Caco-2 (cell line): ENCODE results near the gene CDX2. TPM values are rescaled to one million over a fixed set of nuclear protein-coding genes. Genes with fewer than 3 reads are reported as not detected.
"Not testable (repeated sequence)": the region's sequence is repeated elsewhere in the genome, so short reads cannot be mapped to it uniquely, and the experiment has no call there.

Experiments
- BruUV-seq: library from RNA; stranded (reverse); fragments of 400-500 nt; replicated peaks from 2 replicates; lab custom pipeline; 2021; lab: Mats Ljungman, UMichigan
- CTCF ChIA-PET: fragments of 300-600 bp; sonication (Branson Sonifier 250); formaldehyde crosslinking; loops from one replicate; lab custom pipeline; 2022; ENCODE audit warnings: antibody characterized with exemption; lab: Charles Lee
- POLR2A ChIA-PET: fragments of 300-600 bp; sonication (Branson Sonifier 250); formaldehyde crosslinking; loops from one replicate; lab custom pipeline; 2022; ENCODE audit warnings: antibody characterized with exemption; lab: Charles Lee
- DNase-seq, 2 experiments: peaks; one replicate each; pipeline versions ENCODE4 v3.0.0 to v3.0.0-alpha.2; 2020 to 2022
- H3K27me3 ChIP-seq: replicated peaks from 2 replicates; pipeline ENCODE4 v1.6.0; 2011; ENCODE audit warnings: low read length; ENCODE audit not compliant: control insufficient read depth, insufficient read depth
- H3K36me3 ChIP-seq: 2 replicates; pipeline ENCODE4 v1.5.1; 2011; ENCODE audit warnings: low read length; ENCODE audit not compliant: control insufficient read depth, insufficient read depth
- H3K4me1 ChIP-seq: fragments of 250-450 bp; sonication (Bioruptor Pico); 2 replicates; pipeline ENCODE4 v1.5.1; 2020; ENCODE audit warnings: mild to moderate bottlenecking
- H3K4me3 ChIP-seq: 2 replicates; pipeline ENCODE4 v1.5.1; 2011; ENCODE audit warnings: low read depth, mild to moderate bottlenecking, control low read depth, low read length
- H3K9me3 ChIP-seq: fragments of 250-450 bp; sonication (Bioruptor Pico); 2 replicates; pipeline ENCODE4 v1.5.1; 2020; ENCODE audit warnings: mild to moderate bottlenecking, moderate library complexity
- H3K27ac Mint-ChIP-seq: one replicate; pipeline ENCODE4 v1.8.0; 2022; ENCODE audit warnings: mixed read lengths; ENCODE audit not compliant: unreplicated experiment
- H3K27me3 Mint-ChIP-seq: one replicate; pipeline ENCODE4 v1.8.0; 2022; ENCODE audit warnings: mixed read lengths; ENCODE audit not compliant: insufficient read depth, unreplicated experiment
- H3K36me3 Mint-ChIP-seq: one replicate; pipeline ENCODE4 v1.8.0; 2022; ENCODE audit warnings: mild to moderate bottlenecking, mixed read lengths; ENCODE audit not compliant: insufficient read depth, unreplicated experiment
- H3K4me1 Mint-ChIP-seq: one replicate; pipeline ENCODE4 v1.8.0; 2022; ENCODE audit warnings: low read depth, mixed read lengths; ENCODE audit not compliant: unreplicated experiment
- H3K4me3 Mint-ChIP-seq: one replicate; pipeline ENCODE4 v1.8.0; 2022; ENCODE audit warnings: mild to moderate bottlenecking, moderate library complexity, mixed read lengths; ENCODE audit not compliant: unreplicated experiment
- H3K9me3 Mint-ChIP-seq: one replicate; pipeline ENCODE4 v1.8.0; 2022; ENCODE audit warnings: mixed read lengths; ENCODE audit not compliant: unreplicated experiment
- CTCF ChIP-seq, 2 experiments: fragments of 200-600 bp in 1 of 2; IDR thresholded peaks; 1 replicate in 1 of 2; 2 replicates in 1 of 2; pipeline versions ENCODE4 v1.5.1 to v1.8.0; 2011 to 2022; ENCODE audit warnings: antibody characterized with exemption in 1 of 2, control low read depth in 1 of 2, inconsistent platforms in 1 of 2, low read depth in 1 of 2, low read length in 1 of 2, mild to moderate bottlenecking in 1 of 2, moderate library complexity in 1 of 2; ENCODE audit not compliant: insufficient read depth in 1 of 2, severe bottlenecking in 1 of 2, unreplicated experiment in 1 of 2
- intact Hi-C: fragments of 100-400 bp; cut with micrococcal nuclease; formaldehyde crosslinking; loops from one replicate; pipeline ENCODE4 v1.10.0; 2022; ENCODE audit not compliant: unreplicated experiment
- total RNA-seq: library from RNA; stranded (reverse); gene quantifications from 2 replicates; pipeline ENCODE4 v1.2.3, GENCODE V29; 2022

The CDX2 gene
- total RNA-seq, 1 experiment from 2014 or later: 104 TPM

GRCh38 chr13:28010046-28010445 is 40.9 kb upstream of the CDX2 start:
- TF ChIP-seq CTCF (IDR thresholded peaks at IDR 0.05; ENCODE audit: insufficient read depth in 1 of 2, low read depth in 1 of 2, low read length in 1 of 2, severe bottlenecking in 1 of 2, unreplicated experiment in 1 of 2): no peak
- H3K27me3 Mint-ChIP-seq: peaks cover 2% of the 10 kb centered on the region
- no peaks in the 10 kb centered on the region for H3K36me3 ChIP-seq
- intact Hi-C loops: no loop called here
- H3K27me3 ChIP-seq: no peaks in the 10 kb centered on the region
- no peak overlapping the region for H3K4me3 ChIP-seq
- ChIA-PET POLR2A (no interaction called here), CTCF (no interaction called here)
- H3K4me1 ChIP-seq: no peaks in the 10 kb centered on the region
- no peaks in the 10 kb centered on the region for H3K4me1 Mint-ChIP-seq
- H3K4me3 Mint-ChIP-seq: no peak overlapping the region
- no peak for DNase-seq
- no peak overlapping the region for H3K27ac Mint-ChIP-seq
- BruUV-seq: no TSS peak
- no peaks in the 10 kb centered on the region for H3K36me3 Mint-ChIP-seq
- no peaks in the 10 kb centered on the region for H3K9me3 Mint-ChIP-seq
- H3K9me3 ChIP-seq: no peaks in the 10 kb centered on the region

GRCh38 chr13:28005016-28005415 is 35.9 kb upstream of the CDX2 start:
- POLR2A ChIA-PET, CTCF ChIA-PET, H3K4me1 Mint-ChIP-seq, intact Hi-C loops, H3K36me3 Mint-ChIP-seq, H3K27me3 Mint-ChIP-seq, H3K9me3 ChIP-seq, H3K4me3 ChIP-seq, H3K27ac Mint-ChIP-seq, H3K9me3 Mint-ChIP-seq, H3K4me3 Mint-ChIP-seq, BruUV-seq, DNase-seq, H3K4me1 ChIP-seq, H3K27me3 ChIP-seq, H3K36me3 ChIP-seq: not testable (repeated sequence)

- BruUV-seq: no TSS peak
- H3K4me1 Mint-ChIP-seq: peaks cover 3% of the 10 kb centered on the region
- no peak for DNase-seq
- intact Hi-C loops: no loop called here
- ChIA-PET CTCF (no interaction called here), POLR2A (no interaction called here)
- peaks cover 8% of the 10 kb centered on the region for H3K36me3 Mint-ChIP-seq
- no peak for TF ChIP-seq CTCF (IDR thresholded peaks at IDR 0.05; ENCODE audit: insufficient read depth in 1 of 2, low read depth in 1 of 2, low read length in 1 of 2, severe bottlenecking in 1 of 2, unreplicated experiment in 1 of 2)
- H3K9me3 ChIP-seq: no peaks in the 10 kb centered on the region
- no peaks in the 10 kb centered on the region for H3K27me3 ChIP-seq
- H3K4me3 ChIP-seq: no peak overlapping the region
- no peaks in the 10 kb centered on the region for H3K36me3 ChIP-seq
- no peaks in the 10 kb centered on the region for H3K9me3 Mint-ChIP-seq
- no peaks in the 10 kb centered on the region for H3K27me3 Mint-ChIP-seq
- no peaks in the 10 kb centered on the region for H3K4me1 ChIP-seq
- H3K4me3 Mint-ChIP-seq: no peak overlapping the region
- H3K27ac Mint-ChIP-seq: no peak overlapping the region
Observed at GRCh38 chr13:28002886-28003698, 34.0 kb upstream of the CDX2 start.
